Activated CD8-positive, alpha-beta T cell treated with anti-CD3 and anti-CD28 coated beads for 36 hours (primary cell): ENCODE data around the gene SMOC1. TPM values are rescaled to one million over a fixed set of nuclear protein-coding genes. Genes with fewer than 3 reads are reported as not detected.

Source experiments
- ATAC-seq: fragments of 200-7000 bp; cut with Tn5 transposase; one replicate; pipeline ENCODE4 v1.10.0; 2021; ENCODE audit warnings: mild to moderate bottlenecking, moderate library complexity
- CTCF ChIA-PET: fragments of 350-600 bp; sonication (Branson Sonifier 250); formaldehyde crosslinking; loops from one replicate; lab custom pipeline; 2021; ENCODE audit warnings: antibody characterized with exemption; lab: Charles Lee
- POLR2A ChIA-PET: fragments of 350-600 bp; sonication (Branson Sonifier 250); formaldehyde crosslinking; loops from one replicate; lab custom pipeline; 2021; ENCODE audit warnings: antibody characterized with exemption; lab: Charles Lee
- DNase-seq: peaks from one replicate; pipeline ENCODE4 v3.0.0-alpha.2; 2020
- H3K27ac Mint-ChIP-seq: one replicate; pipeline ENCODE4 v1.8.0; 2021; ENCODE audit warnings: mild to moderate bottlenecking, mixed read lengths
- H3K27me3 Mint-ChIP-seq: one replicate; pipeline ENCODE4 v1.8.0; 2021; ENCODE audit warnings: mixed read lengths
- H3K36me3 Mint-ChIP-seq: one replicate; pipeline ENCODE4 v1.8.0; 2021; ENCODE audit warnings: low read depth, mixed read lengths
- H3K4me1 Mint-ChIP-seq: one replicate; pipeline ENCODE4 v1.8.0; 2021; ENCODE audit warnings: low read depth, mixed read lengths
- H3K4me3 Mint-ChIP-seq: one replicate; pipeline ENCODE4 v1.8.0; 2021; ENCODE audit warnings: mild to moderate bottlenecking, moderate library complexity, mixed read lengths
- H3K9me3 Mint-ChIP-seq: one replicate; pipeline ENCODE4 v1.8.0; 2021; ENCODE audit warnings: mixed read lengths
- CTCF ChIP-seq: fragments of 200-600 bp; IDR thresholded peaks from one replicate; pipeline ENCODE4 v1.8.0; 2022; ENCODE audit warnings: antibody characterized with exemption, mild to moderate bottlenecking
- intact Hi-C: fragments of 100-400 bp; cut with micrococcal nuclease; formaldehyde crosslinking; loops from one replicate; pipeline ENCODE4 v1.10.0; 2022
- total RNA-seq, 2 experiments: library from RNA; stranded (reverse); gene quantifications; one replicate each; pipeline ENCODE4 v1.2.3, GENCODE V29; 2021

SMOC1 gene
- total RNA-seq, 2 experiments from 2014 or later: not detected

- DNase-seq: no peak
- H3K4me1 Mint-ChIP-seq: no peaks in the 10 kb centered on the region
- H3K36me3 Mint-ChIP-seq: no peaks in the 10 kb centered on the region
- TF ChIP-seq CTCF: no peak
- no peak for ATAC-seq
- ChIA-PET POLR2A (no interaction called here), CTCF (no interaction called here)
- intact Hi-C loops: no loop called here
- H3K4me3 Mint-ChIP-seq: no peak overlapping the region
- peaks cover 25% of the 10 kb centered on the region for H3K27me3 Mint-ChIP-seq
- H3K27ac Mint-ChIP-seq: no peak overlapping the region
- no peaks in the 10 kb centered on the region for H3K9me3 Mint-ChIP-seq
Observed at GRCh38 chr14:69990323-69990722, 111.1 kb downstream of the SMOC1 start.

GRCh38 chr14:69991422-69991821 lies 112.2 kb downstream of the SMOC1 start:
- Mint-ChIP-seq H3K9me3 (no peaks in the 10 kb centered on the region), H3K27ac (no peak overlapping the region), H3K27me3 (peaks cover 25% of the 10 kb centered on the region), H3K4me3 (no peak overlapping the region), H3K4me1 (no peaks in the 10 kb centered on the region), H3K36me3 (no peaks in the 10 kb centered on the region)
- TF ChIP-seq CTCF: no peak
- ATAC-seq (no peak), DNase-seq (no peak)
- intact Hi-C loops: no loop called here
- POLR2A ChIA-PET: no interaction called here
- CTCF ChIA-PET: no interaction called here

GRCh38 chr14:69992564-69992963 lies 113.3 kb downstream of the SMOC1 start:
- DNase-seq (no peak), ATAC-seq (no peak)
- no peaks in the 10 kb centered on the region for H3K9me3 Mint-ChIP-seq
- peaks cover 25% of the 10 kb centered on the region for H3K27me3 Mint-ChIP-seq
- intact Hi-C loops: no loop called here
- ChIA-PET CTCF (interaction anchor here (1.6 kb wide), 1 partner anchor 36 kb away, joined by 4 read pairs; no protein-coding TSS in a partner anchor), POLR2A (interaction anchor here (0.7 to 1.6 kb wide), 2 partner anchors 10 to 11 kb away, joined by 3 to 4 read pairs; no protein-coding TSS in a partner anchor)
- H3K27ac Mint-ChIP-seq: no peak overlapping the region
- no peaks in the 10 kb centered on the region for H3K36me3 Mint-ChIP-seq
- no peaks in the 10 kb centered on the region for H3K4me1 Mint-ChIP-seq
- no peak for TF ChIP-seq CTCF
- H3K4me3 Mint-ChIP-seq: no peak overlapping the region

- no peak for TF ChIP-seq CTCF
- no peak overlapping the region for H3K27ac Mint-ChIP-seq
- no peak for DNase-seq
- no peaks in the 10 kb centered on the region for H3K4me1 Mint-ChIP-seq
- no peak overlapping the region for H3K4me3 Mint-ChIP-seq
- intact Hi-C loops: no loop called here
- POLR2A ChIA-PET: interaction anchor here (1.6 kb wide), 1 partner anchor 12 kb away, joined by 4 read pairs; no protein-coding TSS in a partner anchor
- H3K27me3 Mint-ChIP-seq: peaks cover 26% of the 10 kb centered on the region
- no peaks in the 10 kb centered on the region for H3K9me3 Mint-ChIP-seq
- no peaks in the 10 kb centered on the region for H3K36me3 Mint-ChIP-seq
- ATAC-seq: no peak
- CTCF ChIA-PET: interaction anchor here (1.6 kb wide), 1 partner anchor 36 kb away, joined by 4 read pairs; no protein-coding TSS in a partner anchor
Observed at GRCh38 chr14:69993326-69993725, 114.1 kb downstream of the SMOC1 start.

- Mint-ChIP-seq H3K4me1 (no peaks in the 10 kb centered on the region), H3K27me3 (peaks cover 23% of the 10 kb centered on the region), H3K9me3 (no peaks in the 10 kb centered on the region), H3K27ac (no peak overlapping the region), H3K4me3 (no peak overlapping the region), H3K36me3 (no peaks in the 10 kb centered on the region)
- ChIA-PET CTCF (interaction anchor here (0.8 kb wide), 1 partner anchor 116 kb away, joined by 3 read pairs; no protein-coding TSS in a partner anchor), POLR2A (interaction anchor here (1.6 kb wide), 1 partner anchor 12 kb away, joined by 4 read pairs; no protein-coding TSS in a partner anchor)
- TF ChIP-seq CTCF: no peak
- intact Hi-C loops: no loop called here
- DNase-seq (no peak), ATAC-seq (no peak)
Observed at GRCh38 chr14:69994002-69994401, 114.8 kb downstream of the SMOC1 start.
